ENCODE data around the gene ANKFY1. TPM values are rescaled to one million over a fixed set of nuclear protein-coding genes. Genes with fewer than 3 reads are reported as not detected.

Gene ANKFY1
- total and polyA plus RNA-seq, 9 of the 15 experiments (the other 6 are each of a cell fraction or from before 2014, with no cell fraction given): 4.3 to 25.6 (median 12.2) TPM

DNA sequence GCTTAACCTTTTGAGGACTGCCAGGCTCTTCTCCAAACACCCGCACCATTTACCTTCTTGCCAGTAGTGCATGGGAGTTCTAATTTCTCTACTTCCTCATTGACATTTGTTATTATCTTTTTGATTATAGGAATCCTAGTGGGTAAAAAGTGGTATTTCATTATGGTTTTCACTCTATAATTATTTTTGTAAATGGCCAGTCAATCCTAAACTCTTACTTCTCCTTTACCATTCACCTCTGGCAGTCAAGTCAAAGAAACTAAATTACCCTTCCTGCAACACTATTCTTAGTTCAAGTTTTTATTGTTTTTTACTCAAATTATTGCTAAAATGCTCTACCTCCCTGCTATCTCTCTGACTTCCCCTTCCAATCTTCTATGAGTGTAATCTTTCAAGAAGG is 29.8 kb upstream of the ANKFY1 start (continued):
- TF ChIP-seq ZBTB7A (IDR thresholded peaks at IDR 0.05; ENCODE audit: borderline replicate concordance, control insufficient read depth, low read depth, low read length) (no peak), ZNF551 (CRISPR knock-in tag; IDR thresholded peaks at IDR 0.05) (no peak), ARID2 (IDR thresholded peaks at IDR 0.05) (no peak), TRIM24 (IDR thresholded peaks at IDR 0.05) (no peak), ADNP (tag; IDR thresholded peaks at IDR 0.05) (no peak), PTBP1 (IDR thresholded peaks at IDR 0.05; ENCODE audit: low read depth, low read length) (no peak), DPF2 (IDR thresholded peaks at IDR 0.05) (no peak), RAD21 (CRISPR knock-in tag; conservative IDR thresholded peaks at IDR 0.05 in 1 of 2, IDR thresholded peaks at IDR 0.05 in 1 of 2) (no peak), NCOR1 (IDR thresholded peaks at IDR 0.05) (no peak)

DNA sequence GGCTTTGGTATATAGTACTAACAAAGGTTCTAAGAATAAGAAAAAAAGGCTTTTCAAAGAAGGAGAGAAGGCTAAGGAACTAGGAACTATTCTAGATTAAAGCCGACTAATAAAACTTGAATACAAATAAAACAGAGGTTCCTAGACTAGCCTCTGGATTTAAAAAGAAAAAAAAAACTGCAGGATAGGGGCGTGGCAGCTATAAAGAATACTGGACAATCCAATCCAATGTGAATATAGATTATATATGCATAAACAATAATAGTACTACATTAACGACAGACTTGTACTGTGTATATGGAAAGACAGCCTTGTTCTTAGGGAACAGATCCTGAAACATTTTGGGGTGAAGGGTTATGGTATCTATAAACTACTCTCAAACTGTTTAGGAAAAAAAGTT is 23.9 kb upstream of the ANKFY1 start:
- BruUV-seq (replicated peaks): no TSS peak
- in situ Hi-C loops (cut with MboI): no loop called here
- no peak for FAIRE-seq
- Histone ChIP-seq H3K4me1 (replicated peaks in 1 of 2; ENCODE audit: control insufficient read depth in 2 of 2, insufficient read depth in 2 of 2, low read length in 2 of 2) (no peaks in the 10 kb centered on the region), H3K4me3 (no peak overlapping the region), H3K27me3 (ENCODE audit: control insufficient read depth in 2 of 2, insufficient read depth in 2 of 2, low read length in 2 of 2) (no peaks in the 10 kb centered on the region), H3K9ac (ENCODE audit: insufficient read depth in 1 of 2, low read depth in 2 of 2, low read length in 2 of 2) (no peak overlapping the region), H3K27ac (ENCODE audit: extremely low read depth, low read depth, low read length) (no peak overlapping the region), H3K9me1 (ENCODE audit: control insufficient read depth, insufficient read depth, low read length) (no peaks in the 10 kb centered on the region), H3K36me3 (ENCODE audit: control insufficient read depth, insufficient read depth, low read length) (peaks cover 40% of the 10 kb centered on the region), H4K20me1 (replicated peaks; ENCODE audit: control insufficient read depth, insufficient read depth, low read length) (no peaks in the 10 kb centered on the region), H3K9me3 (replicated peaks; ENCODE audit: control insufficient read depth, insufficient read depth, low read depth, low read length) (no peaks in the 10 kb centered on the region), H3K79me2 (ENCODE audit: control insufficient read depth, insufficient read depth, low read length) (no peaks in the 10 kb centered on the region), H2AFZ (ENCODE audit: low read depth, low read length) (no peak overlapping the region), H3K4me2 (ENCODE audit: insufficient read depth, low read length) (no peak overlapping the region)
- DNase-seq (ENCODE audit: extremely low read depth in 1 of 4, low spot score in 3 of 4): no peak
- no peak for ATAC-seq
- TF ChIP-seq, protein P1, sequence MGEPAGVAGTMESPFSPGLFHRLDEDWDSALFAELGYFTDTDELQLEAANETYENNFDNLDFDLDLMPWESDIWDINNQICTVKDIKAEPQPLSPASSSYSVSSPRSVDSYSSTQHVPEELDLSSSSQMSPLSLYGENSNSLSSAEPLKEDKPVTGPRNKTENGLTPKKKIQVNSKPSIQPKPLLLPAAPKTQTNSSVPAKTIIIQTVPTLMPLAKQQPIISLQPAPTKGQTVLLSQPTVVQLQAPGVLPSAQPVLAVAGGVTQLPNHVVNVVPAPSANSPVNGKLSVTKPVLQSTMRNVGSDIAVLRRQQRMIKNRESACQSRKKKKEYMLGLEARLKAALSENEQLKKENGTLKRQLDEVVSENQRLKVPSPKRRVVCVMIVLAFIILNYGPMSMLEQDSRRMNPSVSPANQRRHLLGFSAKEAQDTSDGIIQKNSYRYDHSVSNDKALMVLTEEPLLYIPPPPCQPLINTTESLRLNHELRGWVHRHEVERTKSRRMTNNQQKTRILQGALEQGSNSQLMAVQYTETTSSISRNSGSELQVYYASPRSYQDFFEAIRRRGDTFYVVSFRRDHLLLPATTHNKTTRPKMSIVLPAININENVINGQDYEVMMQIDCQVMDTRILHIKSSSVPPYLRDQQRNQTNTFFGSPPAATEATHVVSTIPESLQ (CRISPR knock-in tag; IDR thresholded peaks at IDR 0.05): no peak
- TF ChIP-seq ESRRB (CRISPR knock-in tag; IDR thresholded peaks at IDR 0.05; ENCODE audit: borderline replicate concordance): no peak
- no peak for TF ChIP-seq TOE1 (IDR thresholded peaks at IDR 0.05; ENCODE audit: borderline replicate concordance)
- TF ChIP-seq TOE1 (CRISPR knock-in tag; IDR thresholded peaks at IDR 0.05; ENCODE audit: borderline replicate concordance, low read depth): no peak
- intact Hi-C loops (cut with micrococcal nuclease): no loop called here
- ChIA-PET CTCF (ENCODE audit: low intra/inter-chr PET ratio) (no interaction called here), POLR2A (interaction anchor here (1.6 kb wide), 1 partner anchor 17 kb away, joined by 5 read pairs; no protein-coding TSS in a partner anchor)
- 90% methylated on average over 3 of the region's 3 CpGs for WGBS (ENCODE audit: insufficient coverage, low coverage, missing lambda C conversion rate)

Measured in K562 (cell line).